ENCODE data around the gene MYO7A. TPM values are rescaled to one million over a fixed set of nuclear protein-coding genes. Genes with fewer than 3 reads are reported as not detected.

Gene MYO7A
- total RNA-seq, 2 donors from 2014 or later, result 3.1 to 102 TPM

DNA sequence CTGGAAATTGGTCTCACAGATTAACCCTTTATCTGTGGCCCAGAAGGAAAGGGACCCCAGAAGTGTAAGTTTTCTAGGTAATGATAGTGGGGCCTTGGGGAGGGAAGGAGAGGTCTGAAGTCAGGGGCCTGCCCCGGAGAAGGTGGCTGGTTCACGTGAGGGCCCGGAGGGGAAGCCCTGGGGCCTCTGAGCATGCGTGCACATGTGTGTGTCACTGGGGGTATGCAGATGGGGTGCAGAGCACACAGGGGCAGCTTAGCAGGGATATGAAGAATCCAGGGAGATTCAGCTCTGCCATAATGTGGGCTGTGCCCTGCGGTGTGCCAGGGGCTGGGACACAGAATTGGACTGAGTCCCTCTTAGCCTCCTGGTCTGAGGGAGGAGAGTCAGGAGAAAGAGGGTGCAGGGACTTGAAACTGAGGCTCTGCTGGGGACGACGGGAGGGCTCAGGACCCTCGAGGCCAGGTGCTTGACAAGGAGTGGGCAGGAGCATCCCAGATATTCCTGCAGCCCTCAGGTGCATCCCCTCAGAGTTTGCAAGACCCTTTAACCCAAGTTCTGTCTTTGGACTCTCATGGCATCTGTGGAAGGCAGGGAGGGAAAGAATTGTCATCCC lies 15.5 kb downstream of the MYO7A start:
- Histone ChIP-seq H3K4me1 (replicated peaks) (no peaks in the 10 kb centered on the region), H3K9me3 (no peaks in the 10 kb centered on the region), H3K27me3 (replicated peaks; ENCODE audit: insufficient read depth) (no peaks in the 10 kb centered on the region), H3K4me3 (no peak overlapping the region), H3K27ac (no peak overlapping the region), H3K36me3 (no peaks in the 10 kb centered on the region)
- TF ChIP-seq POLR2A (IDR thresholded peaks at IDR 0.05) (no peak), POLR2AphosphoS5 (IDR thresholded peaks at IDR 0.05) (no peak)
- TF ChIP-seq, protein P1, sequence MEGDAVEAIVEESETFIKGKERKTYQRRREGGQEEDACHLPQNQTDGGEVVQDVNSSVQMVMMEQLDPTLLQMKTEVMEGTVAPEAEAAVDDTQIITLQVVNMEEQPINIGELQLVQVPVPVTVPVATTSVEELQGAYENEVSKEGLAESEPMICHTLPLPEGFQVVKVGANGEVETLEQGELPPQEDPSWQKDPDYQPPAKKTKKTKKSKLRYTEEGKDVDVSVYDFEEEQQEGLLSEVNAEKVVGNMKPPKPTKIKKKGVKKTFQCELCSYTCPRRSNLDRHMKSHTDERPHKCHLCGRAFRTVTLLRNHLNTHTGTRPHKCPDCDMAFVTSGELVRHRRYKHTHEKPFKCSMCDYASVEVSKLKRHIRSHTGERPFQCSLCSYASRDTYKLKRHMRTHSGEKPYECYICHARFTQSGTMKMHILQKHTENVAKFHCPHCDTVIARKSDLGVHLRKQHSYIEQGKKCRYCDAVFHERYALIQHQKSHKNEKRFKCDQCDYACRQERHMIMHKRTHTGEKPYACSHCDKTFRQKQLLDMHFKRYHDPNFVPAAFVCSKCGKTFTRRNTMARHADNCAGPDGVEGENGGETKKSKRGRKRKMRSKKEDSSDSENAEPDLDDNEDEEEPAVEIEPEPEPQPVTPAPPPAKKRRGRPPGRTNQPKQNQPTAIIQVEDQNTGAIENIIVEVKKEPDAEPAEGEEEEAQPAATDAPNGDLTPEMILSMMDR (IDR thresholded peaks at IDR 0.05), result no peak
- WGBS, result 93% methylated on average over 8 of the region's 8 CpGs
- DNase-seq (ENCODE audit: low spot score), result no peak
- intact Hi-C loops (cut with DNase I), result no loop called here

DNA sequence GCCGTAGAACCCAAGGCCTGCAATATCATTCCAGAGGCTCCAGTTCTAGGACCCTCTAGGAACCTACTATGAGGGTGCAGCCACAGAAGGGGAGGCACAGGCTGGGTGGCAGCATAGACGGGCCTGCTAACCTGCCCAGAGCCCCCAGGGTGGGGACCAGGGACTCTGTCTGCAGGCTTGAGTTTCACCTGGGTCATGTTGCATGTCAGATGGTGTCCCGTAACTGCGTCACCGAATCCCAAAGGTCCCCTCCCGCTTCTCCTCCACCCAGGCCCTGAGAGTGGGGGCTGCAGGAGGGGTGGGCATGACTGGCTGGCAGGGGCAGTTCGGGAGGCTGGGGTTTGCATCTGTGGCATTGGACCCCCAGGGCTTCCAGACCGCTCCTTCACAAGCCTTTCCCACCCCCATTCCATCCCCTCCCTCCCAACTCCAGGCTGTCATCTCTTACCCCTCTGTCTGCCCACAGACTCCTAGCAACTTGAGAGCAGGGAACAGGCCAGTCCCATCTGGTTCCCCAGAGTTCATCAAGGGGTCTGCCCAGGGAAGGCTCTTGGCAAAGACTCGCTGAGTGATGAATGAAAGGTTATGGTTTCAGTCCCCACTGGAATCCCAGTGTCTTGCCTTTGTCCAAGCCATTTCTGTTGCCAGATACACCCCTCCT lies 16.3 kb downstream of the MYO7A start:
- Histone ChIP-seq H3K27me3 (replicated peaks; ENCODE audit: insufficient read depth) (no peaks in the 10 kb centered on the region), H3K4me1 (replicated peaks) (no peaks in the 10 kb centered on the region), H3K27ac (no peak overlapping the region), H3K4me3 (no peak overlapping the region), H3K36me3 (no peaks in the 10 kb centered on the region), H3K9me3 (no peaks in the 10 kb centered on the region)
- 89% methylated on average over 9 of the region's 9 CpGs for WGBS
- DNase-seq (ENCODE audit: low spot score), result no peak
- intact Hi-C loops (cut with DNase I), result no loop called here
- TF ChIP-seq, protein P1 (IDR thresholded peaks at IDR 0.05), result no peak
- TF ChIP-seq POLR2A (IDR thresholded peaks at IDR 0.05) (no peak), POLR2AphosphoS5 (IDR thresholded peaks at IDR 0.05) (no peak)

DNA sequence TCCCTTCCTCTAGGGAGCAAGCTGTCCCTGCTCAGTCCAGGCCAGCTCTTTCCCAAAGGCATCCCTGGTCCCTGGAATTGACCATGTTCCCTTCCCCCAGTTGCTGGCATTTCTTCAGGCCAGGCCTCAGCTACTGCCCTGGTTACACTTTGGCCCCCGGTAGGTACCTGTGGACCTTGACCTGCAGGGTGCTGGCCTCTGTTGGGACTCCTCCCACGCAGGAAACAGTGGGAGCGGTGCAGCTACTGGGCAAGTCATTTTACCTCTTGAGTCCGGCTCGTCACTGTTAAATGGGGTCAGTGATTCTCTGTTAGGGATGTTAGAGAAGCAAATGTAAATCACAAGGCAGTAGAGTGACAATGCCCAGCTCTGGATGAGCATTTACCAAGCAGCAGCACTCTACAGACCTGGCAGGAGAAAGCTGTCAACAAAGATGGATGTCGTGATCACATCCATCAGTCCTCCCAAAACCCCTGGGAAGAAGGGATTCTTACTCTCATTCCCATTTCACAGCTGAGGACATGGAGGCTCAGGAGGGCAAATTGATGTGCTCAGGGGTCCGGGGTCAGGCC lies 16.9 kb downstream of the MYO7A start:
- no peaks in the 10 kb centered on the region for H3K27me3 ChIP-seq (replicated peaks; ENCODE audit: insufficient read depth)
- no peak for DNase-seq (ENCODE audit: low spot score)
- H3K36me3 ChIP-seq, result no peaks in the 10 kb centered on the region
- no peaks in the 10 kb centered on the region for H3K4me1 ChIP-seq (replicated peaks)
- H3K27ac ChIP-seq, result no peak overlapping the region
- H3K9me3 ChIP-seq, result no peaks in the 10 kb centered on the region
- intact Hi-C loops (cut with DNase I), result no loop called here
- WGBS, result 87% methylated on average over 7 of the region's 7 CpGs
- TF ChIP-seq, protein P1 (IDR thresholded peaks at IDR 0.05), result no peak
- TF ChIP-seq POLR2A (IDR thresholded peaks at IDR 0.05), result no peak
- TF ChIP-seq POLR2AphosphoS5 (IDR thresholded peaks at IDR 0.05), result no peak
- no peak overlapping the region for H3K4me3 ChIP-seq

DNA sequence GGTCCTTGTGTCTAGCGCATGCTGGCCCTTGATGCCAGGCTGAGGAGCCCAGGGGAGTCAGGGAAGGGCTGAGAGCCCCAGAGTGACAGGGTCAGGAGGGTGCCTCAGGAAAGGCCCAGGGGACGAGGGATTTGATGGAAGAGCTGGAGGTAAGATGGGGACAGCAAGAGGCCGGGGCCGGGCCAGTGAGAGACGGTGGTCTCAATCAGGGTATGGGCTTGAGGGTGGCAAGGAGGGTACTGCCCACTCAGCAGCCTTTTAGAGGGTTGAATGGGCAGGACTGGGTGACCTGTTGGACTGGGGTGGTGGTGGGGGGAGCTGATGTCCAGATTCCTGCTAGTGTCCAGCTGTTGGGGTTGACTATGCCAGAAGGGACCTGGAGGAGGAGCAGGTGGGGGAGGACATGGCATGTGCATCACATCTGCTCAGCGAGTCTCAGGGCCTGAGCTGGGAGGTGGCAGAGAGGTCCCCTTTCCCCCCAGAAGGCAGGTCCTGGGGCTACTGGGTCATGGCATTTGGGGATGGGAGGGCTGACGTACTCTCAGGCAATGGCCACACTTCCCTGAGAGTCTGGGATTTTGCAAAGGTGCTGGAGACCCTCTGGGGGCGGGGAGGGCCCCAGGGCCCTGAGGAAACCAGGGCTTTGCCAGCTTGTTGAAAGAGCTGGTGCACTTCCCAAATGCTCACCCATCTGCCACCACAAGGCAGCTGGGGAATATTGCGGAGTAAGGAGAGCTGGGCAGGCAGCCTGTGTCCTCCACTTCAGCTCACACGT lies 18.4 kb downstream of the MYO7A start:
- Histone ChIP-seq H3K4me1 (replicated peaks) (no peaks in the 10 kb centered on the region), H3K36me3 (no peaks in the 10 kb centered on the region), H3K9me3 (no peaks in the 10 kb centered on the region), H3K27me3 (replicated peaks; ENCODE audit: insufficient read depth) (no peaks in the 10 kb centered on the region), H3K27ac (no peak overlapping the region), H3K4me3 (no peak overlapping the region)
- TF ChIP-seq POLR2AphosphoS5 (IDR thresholded peaks at IDR 0.05) (no peak), POLR2A (IDR thresholded peaks at IDR 0.05) (no peak)
- TF ChIP-seq, protein P1 (IDR thresholded peaks at IDR 0.05), result no peak
- no peak for DNase-seq (ENCODE audit: low spot score)
- intact Hi-C loops (cut with DNase I), result no loop called here
- 98% methylated on average over 9 of the region's 10 CpGs for WGBS
